ENCODE measurements around the gene ARID2.

The ARID2 gene

DNA sequence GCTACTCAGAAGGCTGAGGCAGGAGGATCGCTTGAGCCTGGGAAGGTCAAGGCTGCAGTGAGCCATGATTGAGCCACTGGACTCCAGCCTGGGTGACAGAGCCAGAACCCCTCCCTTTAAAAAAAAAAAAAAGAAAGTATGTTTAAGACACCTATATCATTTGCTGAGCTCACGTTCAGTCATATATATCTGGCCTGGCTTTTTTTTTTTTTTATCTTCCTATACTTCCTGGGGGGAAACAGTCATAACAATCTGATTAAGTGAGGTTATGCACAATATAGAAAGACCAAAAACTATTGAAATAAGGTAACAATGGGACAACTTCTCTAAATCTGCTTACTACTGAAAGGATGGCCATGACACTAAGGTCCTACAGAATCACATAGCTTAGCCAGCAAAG, 9.4 kb upstream of the ARID2 start:
- no peak for DNase-seq (ENCODE audit: low read depth)
- no peak overlapping the region for H3K4me3 ChIP-seq (ENCODE audit: low read length)
- TF ChIP-seq, protein P1, sequence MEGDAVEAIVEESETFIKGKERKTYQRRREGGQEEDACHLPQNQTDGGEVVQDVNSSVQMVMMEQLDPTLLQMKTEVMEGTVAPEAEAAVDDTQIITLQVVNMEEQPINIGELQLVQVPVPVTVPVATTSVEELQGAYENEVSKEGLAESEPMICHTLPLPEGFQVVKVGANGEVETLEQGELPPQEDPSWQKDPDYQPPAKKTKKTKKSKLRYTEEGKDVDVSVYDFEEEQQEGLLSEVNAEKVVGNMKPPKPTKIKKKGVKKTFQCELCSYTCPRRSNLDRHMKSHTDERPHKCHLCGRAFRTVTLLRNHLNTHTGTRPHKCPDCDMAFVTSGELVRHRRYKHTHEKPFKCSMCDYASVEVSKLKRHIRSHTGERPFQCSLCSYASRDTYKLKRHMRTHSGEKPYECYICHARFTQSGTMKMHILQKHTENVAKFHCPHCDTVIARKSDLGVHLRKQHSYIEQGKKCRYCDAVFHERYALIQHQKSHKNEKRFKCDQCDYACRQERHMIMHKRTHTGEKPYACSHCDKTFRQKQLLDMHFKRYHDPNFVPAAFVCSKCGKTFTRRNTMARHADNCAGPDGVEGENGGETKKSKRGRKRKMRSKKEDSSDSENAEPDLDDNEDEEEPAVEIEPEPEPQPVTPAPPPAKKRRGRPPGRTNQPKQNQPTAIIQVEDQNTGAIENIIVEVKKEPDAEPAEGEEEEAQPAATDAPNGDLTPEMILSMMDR (conservative IDR thresholded peaks at IDR 0.05; ENCODE audit: low read length): no peak

DNA sequence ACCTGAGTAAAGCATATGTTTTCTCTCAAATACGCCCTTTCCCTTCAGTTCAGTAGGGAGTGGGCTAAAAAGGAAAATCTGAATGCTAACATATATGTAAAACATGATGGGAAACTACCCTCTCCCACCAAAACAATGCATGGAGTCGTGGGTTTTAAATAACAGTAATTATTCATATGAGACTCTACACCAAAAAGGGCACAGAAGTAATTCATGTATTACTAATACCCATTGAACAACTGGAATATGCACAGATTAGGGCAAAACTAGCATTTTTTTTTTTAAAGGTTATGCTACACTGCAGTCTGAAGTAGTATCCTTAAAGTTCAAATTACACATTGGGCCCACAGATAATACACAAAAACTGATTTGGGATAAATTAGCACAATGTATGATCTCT, 8.1 kb upstream of the ARID2 start:
- TF ChIP-seq, protein P1 (conservative IDR thresholded peaks at IDR 0.05; ENCODE audit: low read length): no peak
- no peak for DNase-seq (ENCODE audit: low read depth)
- no peak overlapping the region for H3K4me3 ChIP-seq (ENCODE audit: low read length)

DNA sequence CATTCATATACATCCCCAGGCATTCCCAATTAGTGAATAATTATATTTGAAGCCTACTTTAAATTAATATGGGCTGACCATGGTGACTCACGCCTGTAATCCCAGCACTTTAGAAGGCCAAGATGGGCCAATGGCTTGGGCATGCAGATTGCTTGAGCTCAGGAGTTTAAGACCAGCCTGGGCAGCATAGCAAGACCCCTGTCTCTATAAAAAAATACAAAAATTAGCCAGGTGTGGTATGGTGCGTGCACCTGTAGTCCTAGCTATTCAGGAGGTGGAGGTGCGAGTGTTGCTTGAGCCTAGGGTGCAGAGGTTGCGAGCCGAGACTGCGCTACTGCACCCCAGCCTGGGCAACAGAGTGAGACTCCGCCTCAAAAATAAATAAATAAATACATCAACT, 7.6 kb upstream of the ARID2 start:
- H3K4me3 ChIP-seq (ENCODE audit: low read length): no peak overlapping the region
- TF ChIP-seq, protein P1 (conservative IDR thresholded peaks at IDR 0.05; ENCODE audit: low read length): no peak
- DNase-seq (ENCODE audit: low read depth): no peak

DNA sequence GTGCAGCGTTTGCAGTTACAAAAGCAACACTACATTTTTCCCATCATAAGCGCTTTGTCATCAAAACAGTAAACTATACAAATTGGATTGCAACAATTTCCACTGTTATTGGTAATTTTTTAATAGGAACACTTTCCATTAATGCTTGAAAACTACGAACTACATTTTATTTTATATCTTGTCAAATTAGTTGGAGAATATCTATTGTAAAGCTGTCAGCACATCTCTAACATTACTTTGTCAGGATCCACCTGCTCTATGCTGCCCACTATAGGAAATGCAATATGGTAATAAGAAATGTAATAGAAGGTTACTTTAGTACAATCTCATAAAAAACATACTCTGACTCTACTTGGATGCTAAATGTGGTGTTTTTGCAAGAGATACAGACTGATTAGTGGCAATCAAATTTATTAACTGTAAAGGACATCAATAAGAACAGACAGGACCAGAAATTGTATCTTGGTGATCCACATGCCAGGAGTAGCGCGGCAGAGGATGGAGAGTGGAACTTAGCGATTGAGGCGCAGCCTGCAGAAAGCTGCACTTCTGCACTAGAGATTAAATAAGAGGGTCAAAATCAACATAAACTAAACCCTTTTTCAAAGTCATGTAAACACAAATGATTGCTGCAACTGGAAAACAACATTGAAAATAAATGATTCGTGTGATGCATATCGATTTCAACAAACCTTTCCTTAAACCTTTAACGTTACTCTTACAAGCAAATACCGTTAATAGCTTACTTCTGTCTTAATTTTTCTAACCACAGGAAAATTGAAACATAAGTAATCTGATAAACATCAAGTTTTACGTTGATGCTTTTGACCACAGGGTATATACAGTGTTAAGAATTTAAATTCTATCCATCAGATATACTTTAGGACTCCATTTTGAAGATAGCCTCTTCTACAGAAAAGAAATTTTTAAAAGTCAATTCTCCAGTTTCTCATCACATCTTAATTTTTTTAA, 3.6 kb upstream of the ARID2 start:
- peak; percentile 31 for DNase-seq (ENCODE audit: low read depth)
- TF ChIP-seq, protein P1 (conservative IDR thresholded peaks at IDR 0.05; ENCODE audit: low read length): peak; percentile 85

DNA sequence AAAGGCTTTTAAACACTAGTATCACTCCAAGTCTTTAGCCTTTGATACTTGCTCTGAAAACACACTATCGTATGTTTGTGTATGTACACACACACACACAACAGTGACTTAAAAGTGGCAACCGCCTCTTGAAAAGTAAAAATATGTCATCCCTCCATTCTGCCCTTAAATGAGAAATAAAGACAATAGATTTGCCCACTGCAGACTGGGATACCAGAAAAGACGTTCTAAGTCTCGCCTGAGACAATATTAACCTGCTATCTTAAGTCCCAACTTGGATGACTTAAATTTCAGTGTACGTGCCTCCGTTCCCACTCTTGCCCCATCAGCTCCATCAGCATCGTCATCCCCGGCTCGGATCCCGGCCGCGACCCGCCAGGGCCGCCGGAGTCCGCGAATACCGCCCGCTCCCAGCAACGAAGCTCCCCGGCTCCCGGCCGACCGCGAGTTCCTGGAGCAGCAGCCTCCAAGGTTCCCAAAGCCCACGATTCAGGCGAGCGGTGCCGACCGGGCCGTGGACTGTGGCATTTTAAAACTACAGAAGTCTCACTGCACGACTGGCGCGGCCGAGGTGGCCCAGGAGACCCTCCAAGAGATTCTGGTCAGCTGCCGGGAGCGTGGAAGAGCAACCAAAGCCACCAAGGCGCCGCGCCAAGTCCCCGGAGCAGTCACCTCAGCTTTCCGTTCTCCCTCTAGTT, 2.8 kb upstream of the ARID2 start:
- TF ChIP-seq, protein P1 (conservative IDR thresholded peaks at IDR 0.05; ENCODE audit: low read length): no peak
- H3K4me3 ChIP-seq (ENCODE audit: low read length): peak overlapping the region; percentile 75
- DNase-seq (ENCODE audit: low read depth): peak; percentile 51

More for the DNA sequence above, 3.6 kb upstream of the ARID2 start:
- H3K4me3 ChIP-seq (ENCODE audit: low read length): peak overlapping the region; percentile 75

DNA sequence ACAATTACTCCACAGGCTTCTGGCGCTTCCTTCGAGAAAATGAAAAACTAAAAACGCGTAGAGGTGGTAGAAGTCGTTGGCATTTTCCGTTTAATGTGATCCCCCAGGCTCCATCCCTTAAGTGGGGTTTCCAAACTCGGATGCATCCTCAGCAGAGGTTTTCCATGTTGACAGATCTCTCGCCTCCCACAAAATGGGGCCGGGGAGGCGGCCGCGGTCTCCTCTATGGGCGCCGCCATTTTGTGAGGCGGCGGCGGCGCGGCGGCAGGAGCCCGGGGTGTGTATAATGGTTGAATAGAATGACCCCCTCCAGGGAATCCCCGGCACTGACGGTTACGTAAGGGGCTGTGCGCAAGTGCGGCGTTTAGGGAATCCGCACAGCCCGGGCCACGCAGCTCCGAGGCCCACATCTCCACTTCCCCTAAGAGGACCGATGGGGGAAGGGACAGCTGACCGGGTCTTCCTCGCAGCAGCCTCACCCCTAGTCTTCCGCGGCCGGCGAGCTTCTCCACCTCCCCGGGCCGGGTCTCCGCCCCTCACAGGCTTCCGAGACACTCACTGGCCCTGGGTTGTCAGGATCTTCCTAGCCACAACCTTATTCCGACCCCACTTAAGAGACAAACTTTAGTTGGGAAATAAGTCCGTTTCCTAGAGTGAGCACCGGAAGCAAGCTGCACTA, 2.1 kb upstream of the ARID2 start:
- peak; percentile 98 for DNase-seq (ENCODE audit: low read depth)
- TF ChIP-seq, protein P1 (conservative IDR thresholded peaks at IDR 0.05; ENCODE audit: low read length): no peak
- H3K4me3 ChIP-seq (ENCODE audit: low read length): peak overlapping the region; percentile 75

All from AG10803 (cell line).